K562 (cell line): ENCODE results near the gene TBC1D7. TPM values are rescaled to one million over a fixed set of nuclear protein-coding genes. Genes with fewer than 3 reads are reported as not detected.

Experiments used
- CCAR2 ChIP-seq: fragments of 200-400 bp; formaldehyde crosslinking; IDR thresholded peaks from 2 replicates; pipeline ENCODE4 v1.6.1; 2017; ENCODE audit warnings: mild to moderate bottlenecking, low read depth, low read length
- COPS2 ChIP-seq: fragments of 450-650 bp; conservative IDR thresholded peaks from 2 replicates; pipeline ENCODE4 v1.6.1; 2016; ENCODE audit warnings: mild to moderate bottlenecking, moderate library complexity
- CXXC5 ChIP-seq: fragments of 250-450 bp; sonication (Bioruptor Pico); IDR thresholded peaks from 2 replicates; pipeline ENCODE4 v1.8.0; 2022; ENCODE audit warnings: inconsistent platforms, mild to moderate bottlenecking, moderate library complexity
- DIDO1 ChIP-seq: fragments of 450-650 bp; IDR thresholded peaks from 2 replicates; pipeline ENCODE4 v1.6.1; 2016; ENCODE audit warnings: low read depth, missing biosample characterization, missing genetic modification characterization
- GATA2 ChIP-seq: sonication (generic); formaldehyde crosslinking; IDR thresholded peaks from 2 replicates; pipeline ENCODE4 v1.4.0; 2020; ENCODE audit warnings: mild to moderate bottlenecking, missing genetic modification reagents
- RFX7 ChIP-seq: fragments of 250-450 bp; sonication (Bioruptor Pico); IDR thresholded peaks from 2 replicates; pipeline ENCODE4 v1.5.1; 2021; ENCODE audit warnings: mild to moderate bottlenecking
- ZNF175 ChIP-seq: fragments of 200-800 bp; sonication (Bioruptor generic); IDR thresholded peaks from 2 replicates; pipeline ENCODE4 v1.6.1; 2016; ENCODE audit warnings: low read depth, mild to moderate bottlenecking, missing genetic modification characterization, missing compliant biosample characterization
- ZNF23 ChIP-seq: fragments of 250-450 bp; sonication (Bioruptor Pico); IDR thresholded peaks from 2 replicates; pipeline ENCODE4 v1.4.0; 2020; ENCODE audit warnings: mild to moderate bottlenecking
- polyA plus RNA-seq, 8 experiments: library from polyadenylated mRNA; depleted of rRNA in 4 of 8; stranded (reverse) in 5 of 8; unstranded in 3 of 8; fragments of >200 nt; fragmentation: Nextera tagmentation in 2 of 8; fragmentation: Illumina TruSeq in 1 of 8; extraction: Ambion mirVana in 2 of 8; extraction: Trizol in 1 of 8; gene quantifications; 2 replicates each; pipeline versions ENCODE4 v1.2.1 to v1.2.3, GENCODE V29; 2011 to 2014; ENCODE audit warnings: inconsistent platforms in 1 of 8, missing spikeins in 1 of 8
- total RNA-seq, 7 experiments: library from RNA; depleted of rRNA in 6 of 7; stranded (reverse); fragments of >200 nt in 6 of 7; fragmentation: Illumina TruSeq in 2 of 7; extraction: Trizol in 2 of 7; gene quantifications; 2 replicates each; pipeline versions ENCODE4 v1.2.1 to v1.2.3, GENCODE V29; 2011 to 2021; ENCODE audit warnings: low replicate concordance in 1 of 7
- TF ChIP-seq, protein P1 (sequence below): fragments of 450-650 bp; conservative IDR thresholded peaks from 2 replicates; pipeline ENCODE4 v1.6.1; 2016; ENCODE audit warnings: missing genetic modification characterization, low read depth, mild to moderate bottlenecking, missing compliant biosample characterization, moderate library complexity
- TF ChIP-seq, protein P2 (sequence below), 2 experiments: IDR thresholded peaks in 1 of 2; conservative IDR thresholded peaks in 1 of 2; 2 replicates each; pipeline ENCODE4 v1.6.1; 2016; ENCODE audit warnings: low read depth in 2 of 2, mild to moderate bottlenecking in 1 of 2, missing compliant biosample characterization in 1 of 2, missing genetic modification characterization in 1 of 2, moderate library complexity in 1 of 2
- TF ChIP-seq, protein P3 (sequence below): conservative IDR thresholded peaks from 2 replicates; pipeline ENCODE4 v1.6.1; 2011; ENCODE audit warnings: low read depth, mild to moderate bottlenecking, low read length; ENCODE audit not compliant: control insufficient read depth
- TF ChIP-seq, protein P4 (sequence below), 2 experiments: fragments of 450-650 bp; formaldehyde crosslinking in 1 of 2; IDR thresholded peaks; 2 replicates each; pipeline versions ENCODE4 v1.4.0 to v1.6.1; 2014 to 2020; ENCODE audit warnings: mild to moderate bottlenecking in 2 of 2, borderline replicate concordance in 1 of 2, low read depth in 1 of 2

TBC1D7 gene
- total and polyA plus RNA-seq, 9 of the 15 experiments (the other 6 are each of a cell fraction or from before 2014, with no cell fraction given) = 49.4 to 107 (median 61.1) TPM

DNA sequence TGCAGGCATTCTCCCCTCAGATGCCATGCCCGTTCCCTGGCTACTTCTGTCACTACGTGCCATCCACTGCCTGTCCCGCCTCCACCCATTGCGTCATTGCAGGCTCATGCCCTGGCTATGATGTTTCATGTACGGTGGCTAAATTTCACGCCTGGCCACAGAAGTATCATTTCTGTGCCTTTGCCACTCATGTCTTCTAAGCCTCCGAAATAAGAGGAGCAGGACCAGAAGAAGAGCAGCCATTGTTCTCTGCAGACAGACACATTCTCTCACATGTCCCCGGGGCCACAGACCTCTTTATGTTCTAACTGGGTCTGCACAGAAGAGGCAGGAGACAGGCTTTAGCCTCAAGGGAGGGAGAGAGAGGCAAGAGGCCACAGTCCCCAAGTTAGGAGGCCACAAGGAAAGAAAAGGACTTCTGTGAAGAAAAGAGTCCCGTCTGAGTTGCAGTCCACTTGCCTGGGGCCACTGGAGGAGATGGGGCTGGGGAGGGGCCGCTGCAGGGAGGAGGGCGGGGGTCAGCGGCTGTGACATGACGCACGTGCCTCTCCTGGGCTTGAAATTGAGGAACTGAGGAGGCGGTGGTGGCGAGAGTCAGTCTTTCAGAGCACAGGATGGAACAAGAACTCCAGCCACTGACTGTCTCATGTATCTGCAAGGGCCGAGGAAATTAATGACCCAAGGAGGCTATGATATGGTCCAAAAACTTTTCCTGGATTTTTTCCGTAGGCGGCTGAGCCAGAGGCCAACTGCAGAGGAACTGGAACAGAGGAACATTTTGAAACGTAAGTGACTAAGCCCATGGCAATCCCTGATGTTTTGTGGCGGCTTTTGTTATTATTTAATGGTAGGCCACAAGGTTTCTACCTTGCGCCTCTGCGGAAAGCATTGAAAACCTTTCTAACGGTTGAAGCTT lies 55.9 kb downstream of the TBC1D7 start (continued):
- no peak for TF ChIP-seq GATA2 (CRISPR knock-in tag)
- no peak for TF ChIP-seq COPS2
- TF ChIP-seq, protein P1, sequence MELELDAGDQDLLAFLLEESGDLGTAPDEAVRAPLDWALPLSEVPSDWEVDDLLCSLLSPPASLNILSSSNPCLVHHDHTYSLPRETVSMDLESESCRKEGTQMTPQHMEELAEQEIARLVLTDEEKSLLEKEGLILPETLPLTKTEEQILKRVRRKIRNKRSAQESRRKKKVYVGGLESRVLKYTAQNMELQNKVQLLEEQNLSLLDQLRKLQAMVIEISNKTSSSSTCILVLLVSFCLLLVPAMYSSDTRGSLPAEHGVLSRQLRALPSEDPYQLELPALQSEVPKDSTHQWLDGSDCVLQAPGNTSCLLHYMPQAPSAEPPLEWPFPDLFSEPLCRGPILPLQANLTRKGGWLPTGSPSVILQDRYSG = 0 out of 2 replicates have a peak, but pooled peaks have one; percentile 26
- TF ChIP-seq DIDO1 (tag) = no peak
- no peak for TF ChIP-seq CCAR2
- peak; percentile 71 for TF ChIP-seq CXXC5
- 0 out of 2 replicates have a peak, but pooled peaks have one; percentile 54 for TF ChIP-seq ZNF175 (CRISPR knock-in tag)
- TF ChIP-seq, protein P2, sequence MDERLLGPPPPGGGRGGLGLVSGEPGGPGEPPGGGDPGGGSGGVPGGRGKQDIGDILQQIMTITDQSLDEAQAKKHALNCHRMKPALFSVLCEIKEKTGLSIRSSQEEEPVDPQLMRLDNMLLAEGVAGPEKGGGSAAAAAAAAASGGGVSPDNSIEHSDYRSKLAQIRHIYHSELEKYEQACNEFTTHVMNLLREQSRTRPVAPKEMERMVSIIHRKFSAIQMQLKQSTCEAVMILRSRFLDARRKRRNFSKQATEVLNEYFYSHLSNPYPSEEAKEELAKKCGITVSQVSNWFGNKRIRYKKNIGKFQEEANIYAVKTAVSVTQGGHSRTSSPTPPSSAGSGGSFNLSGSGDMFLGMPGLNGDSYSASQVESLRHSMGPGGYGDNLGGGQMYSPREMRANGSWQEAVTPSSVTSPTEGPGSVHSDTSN (CRISPR knock-in tag; IDR thresholded peaks at IDR 0.05; ENCODE audit: low read depth) = no peak
- TF ChIP-seq, protein P2 (tag; conservative IDR thresholded peaks at IDR 0.05; ENCODE audit: low read depth) = peak; percentile 46
- TF ChIP-seq, protein P3, sequence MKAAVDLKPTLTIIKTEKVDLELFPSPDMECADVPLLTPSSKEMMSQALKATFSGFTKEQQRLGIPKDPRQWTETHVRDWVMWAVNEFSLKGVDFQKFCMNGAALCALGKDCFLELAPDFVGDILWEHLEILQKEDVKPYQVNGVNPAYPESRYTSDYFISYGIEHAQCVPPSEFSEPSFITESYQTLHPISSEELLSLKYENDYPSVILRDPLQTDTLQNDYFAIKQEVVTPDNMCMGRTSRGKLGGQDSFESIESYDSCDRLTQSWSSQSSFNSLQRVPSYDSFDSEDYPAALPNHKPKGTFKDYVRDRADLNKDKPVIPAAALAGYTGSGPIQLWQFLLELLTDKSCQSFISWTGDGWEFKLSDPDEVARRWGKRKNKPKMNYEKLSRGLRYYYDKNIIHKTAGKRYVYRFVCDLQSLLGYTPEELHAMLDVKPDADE = no peak
- TF ChIP-seq RFX7 (CRISPR knock-in tag) = no peak
- no peak for TF ChIP-seq ZNF23 (CRISPR knock-in tag)
- TF ChIP-seq, protein P4, sequence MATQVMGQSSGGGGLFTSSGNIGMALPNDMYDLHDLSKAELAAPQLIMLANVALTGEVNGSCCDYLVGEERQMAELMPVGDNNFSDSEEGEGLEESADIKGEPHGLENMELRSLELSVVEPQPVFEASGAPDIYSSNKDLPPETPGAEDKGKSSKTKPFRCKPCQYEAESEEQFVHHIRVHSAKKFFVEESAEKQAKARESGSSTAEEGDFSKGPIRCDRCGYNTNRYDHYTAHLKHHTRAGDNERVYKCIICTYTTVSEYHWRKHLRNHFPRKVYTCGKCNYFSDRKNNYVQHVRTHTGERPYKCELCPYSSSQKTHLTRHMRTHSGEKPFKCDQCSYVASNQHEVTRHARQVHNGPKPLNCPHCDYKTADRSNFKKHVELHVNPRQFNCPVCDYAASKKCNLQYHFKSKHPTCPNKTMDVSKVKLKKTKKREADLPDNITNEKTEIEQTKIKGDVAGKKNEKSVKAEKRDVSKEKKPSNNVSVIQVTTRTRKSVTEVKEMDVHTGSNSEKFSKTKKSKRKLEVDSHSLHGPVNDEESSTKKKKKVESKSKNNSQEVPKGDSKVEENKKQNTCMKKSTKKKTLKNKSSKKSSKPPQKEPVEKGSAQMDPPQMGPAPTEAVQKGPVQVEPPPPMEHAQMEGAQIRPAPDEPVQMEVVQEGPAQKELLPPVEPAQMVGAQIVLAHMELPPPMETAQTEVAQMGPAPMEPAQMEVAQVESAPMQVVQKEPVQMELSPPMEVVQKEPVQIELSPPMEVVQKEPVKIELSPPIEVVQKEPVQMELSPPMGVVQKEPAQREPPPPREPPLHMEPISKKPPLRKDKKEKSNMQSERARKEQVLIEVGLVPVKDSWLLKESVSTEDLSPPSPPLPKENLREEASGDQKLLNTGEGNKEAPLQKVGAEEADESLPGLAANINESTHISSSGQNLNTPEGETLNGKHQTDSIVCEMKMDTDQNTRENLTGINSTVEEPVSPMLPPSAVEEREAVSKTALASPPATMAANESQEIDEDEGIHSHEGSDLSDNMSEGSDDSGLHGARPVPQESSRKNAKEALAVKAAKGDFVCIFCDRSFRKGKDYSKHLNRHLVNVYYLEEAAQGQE (IDR thresholded peaks at IDR 0.05; ENCODE audit: borderline replicate concordance) = no peak
- TF ChIP-seq, protein P4 (CRISPR knock-in tag; IDR thresholded peaks at IDR 0.05; ENCODE audit: low read depth) = no peak
